22Rv1 (cell line): ENCODE results near the gene PAEP.

Experiments
- CTCF ChIP-seq: fragments of 450-650 bp; IDR thresholded peaks from 2 replicates; pipeline ENCODE4 v1.5.1; 2017; ENCODE audit warnings: mild to moderate bottlenecking
- ZFX ChIP-seq: fragments of 450-650 bp; IDR thresholded peaks from 2 replicates; pipeline ENCODE4 v1.6.1; 2017; ENCODE audit warnings: antibody characterized with exemption, borderline replicate concordance

- no peak for TF ChIP-seq CTCF
- no peak for TF ChIP-seq ZFX
Measured at GRCh38 chr9:135579889-135580660, 18.5 kb downstream of the PAEP start.
